ENCODE results near the gene UBE2G2. TPM values are rescaled to one million over a fixed set of nuclear protein-coding genes. Genes with fewer than 3 reads are reported as not detected.

UBE2G2 gene
- total RNA-seq, 1 experiment from 2014 or later = 121 TPM

DNA sequence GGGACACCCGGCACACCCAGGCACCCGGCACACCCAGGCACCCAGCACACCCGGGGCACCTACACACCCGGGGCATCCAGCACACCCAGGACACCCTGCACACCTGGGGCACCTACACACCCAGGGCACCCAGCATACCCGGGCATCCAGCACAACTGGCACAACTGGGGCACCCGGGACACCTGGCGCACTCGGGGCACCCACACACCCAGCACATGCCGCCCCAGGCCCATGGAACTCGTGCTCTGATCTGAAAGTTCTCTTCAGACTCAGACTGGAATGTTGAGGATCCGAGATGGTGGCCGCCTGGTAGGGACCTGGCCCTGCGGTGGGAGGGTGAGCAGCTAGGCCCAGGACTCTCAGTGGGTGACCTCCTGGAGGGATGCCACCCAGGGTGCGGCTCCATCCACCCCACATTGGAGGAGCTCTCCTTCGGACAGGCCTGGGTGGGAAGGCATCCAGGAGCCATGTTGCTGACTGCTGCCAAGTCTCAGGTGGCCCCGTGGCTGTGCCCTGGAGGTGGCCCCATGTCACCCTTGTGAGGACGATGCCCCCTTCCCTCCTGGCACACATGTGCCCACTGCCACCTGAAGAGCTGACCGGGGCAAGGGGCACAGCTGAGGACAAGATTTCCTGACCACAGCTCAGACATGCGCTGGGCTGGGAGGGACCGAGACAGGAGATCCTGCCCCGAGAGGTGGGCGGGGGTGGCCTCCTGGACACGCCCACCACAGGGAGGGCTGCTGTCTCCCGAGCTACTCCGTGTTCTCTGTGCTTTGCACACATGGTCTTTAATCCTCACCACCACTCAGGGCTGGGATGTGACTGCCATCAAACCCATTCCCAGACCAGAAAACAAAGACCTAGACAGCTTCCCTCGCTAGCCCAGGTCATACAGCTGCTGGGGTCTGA is 37.0 kb downstream of the UBE2G2 start:
- Mint-ChIP-seq H3K36me3 (ENCODE audit: insufficient read depth in 1 of 3, low read depth in 3 of 3) (peaks cover 2 to 10% (median 8%) of the 10 kb centered on the region in 3 experiments; a peak in 5 of 7 replicates), H3K27me3 (ENCODE audit: low read depth) (peaks cover 1% of the 10 kb centered on the region; the same call in 1 of the 2 replicates), H3K9me3 (no peaks in the 10 kb centered on the region), H3K4me1 (peaks cover 58 to 68% of the 10 kb centered on the region in 2 experiments), H3K27ac (peak overlapping the region in 1 of 3 experiments; percentile 87; a peak in 1 of 7 replicates), H3K4me3 (no peak overlapping the region)
- Histone ChIP-seq H4K20me1 (ENCODE audit: control insufficient read depth, insufficient read depth, insufficient read length) (no peaks in the 10 kb centered on the region), H3K79me2 (ENCODE audit: insufficient read depth, low read length) (no peaks in the 10 kb centered on the region), H2BK120ac (ENCODE audit: low read depth, low read length, poor library complexity, severe bottlenecking) (no peak overlapping the region), H3K14ac (ENCODE audit: insufficient read depth, low read length) (no peak overlapping the region), H3K4ac (ENCODE audit: low read depth, low read length) (no peak overlapping the region), H3K27ac (ENCODE audit: insufficient read length, low read depth, low read length) (no peak overlapping the region), H2BK20ac (ENCODE audit: low read depth, low read length, poor library complexity, severe bottlenecking) (no peak overlapping the region), H3K23ac (ENCODE audit: insufficient read length, low read depth, low read length) (no peak overlapping the region), H3K18ac (ENCODE audit: insufficient read length, low read depth, low read length) (no peak overlapping the region), H2BK5ac (ENCODE audit: insufficient read length, low read length) (no peak overlapping the region), H3K9me3 (ENCODE audit: control insufficient read depth, low read depth, low read length) (no peaks in the 10 kb centered on the region), H3T11ph (ENCODE audit: low read length) (no peak overlapping the region), H3K56ac (ENCODE audit: insufficient read length, low read depth, low read length) (no peak overlapping the region), H2BK15ac (ENCODE audit: low read depth, low read length) (no peak overlapping the region), H4K5ac (ENCODE audit: insufficient read length, low read depth, low read length) (no peak overlapping the region), H3K4me2 (ENCODE audit: insufficient read depth, insufficient read length, low read length) (no peak overlapping the region), H3K27me3 (ENCODE audit: insufficient read depth, low read length) (no peaks in the 10 kb centered on the region), H4K8ac (replicated peaks; ENCODE audit: insufficient read length, low read depth, low read length) (no peak overlapping the region), H4K91ac (ENCODE audit: insufficient read length, low read depth, low read length) (no peak overlapping the region), H2AK5ac (ENCODE audit: insufficient read length, low read length) (no peak overlapping the region), H2BK12ac (ENCODE audit: insufficient read length, low read depth, low read length) (no peak overlapping the region), H3K79me1 (ENCODE audit: insufficient read depth, low read depth, low read length, poor library complexity, severe bottlenecking) (no peaks in the 10 kb centered on the region), H3K4me1 (ENCODE audit: insufficient read depth, low read length) (no peaks in the 10 kb centered on the region; the same call in 1 of the 2 replicates), H2AFZ (ENCODE audit: low read length) (no peak overlapping the region), H3K9ac (ENCODE audit: extremely low read depth, insufficient read length, low read length) (no peak overlapping the region), H3K23me2 (ENCODE audit: insufficient read length, low read depth, low read length, poor library complexity, severe bottlenecking) (no peaks in the 10 kb centered on the region)
- TF ChIP-seq, protein P1, sequence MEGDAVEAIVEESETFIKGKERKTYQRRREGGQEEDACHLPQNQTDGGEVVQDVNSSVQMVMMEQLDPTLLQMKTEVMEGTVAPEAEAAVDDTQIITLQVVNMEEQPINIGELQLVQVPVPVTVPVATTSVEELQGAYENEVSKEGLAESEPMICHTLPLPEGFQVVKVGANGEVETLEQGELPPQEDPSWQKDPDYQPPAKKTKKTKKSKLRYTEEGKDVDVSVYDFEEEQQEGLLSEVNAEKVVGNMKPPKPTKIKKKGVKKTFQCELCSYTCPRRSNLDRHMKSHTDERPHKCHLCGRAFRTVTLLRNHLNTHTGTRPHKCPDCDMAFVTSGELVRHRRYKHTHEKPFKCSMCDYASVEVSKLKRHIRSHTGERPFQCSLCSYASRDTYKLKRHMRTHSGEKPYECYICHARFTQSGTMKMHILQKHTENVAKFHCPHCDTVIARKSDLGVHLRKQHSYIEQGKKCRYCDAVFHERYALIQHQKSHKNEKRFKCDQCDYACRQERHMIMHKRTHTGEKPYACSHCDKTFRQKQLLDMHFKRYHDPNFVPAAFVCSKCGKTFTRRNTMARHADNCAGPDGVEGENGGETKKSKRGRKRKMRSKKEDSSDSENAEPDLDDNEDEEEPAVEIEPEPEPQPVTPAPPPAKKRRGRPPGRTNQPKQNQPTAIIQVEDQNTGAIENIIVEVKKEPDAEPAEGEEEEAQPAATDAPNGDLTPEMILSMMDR (conservative IDR thresholded peaks at IDR 0.05) = no peak
- no CpG with 5 or more reads among the region's 26 CpGs for WGBS (ENCODE audit: extremely low coverage, insufficient read length, low lambda C conversion rate)
- DNase-seq = no peak

Measured in H9 (cell line).